HepG2 (cell line): ENCODE data around the gene LSM12. TPM values are rescaled to one million over a fixed set of nuclear protein-coding genes. Genes with fewer than 3 reads are reported as not detected.

Source experiments
- HNRNPLL ChIP-seq: fragments of 200-400 bp; formaldehyde crosslinking; IDR thresholded peaks from 2 replicates; pipeline ENCODE4 v1.6.1; 2017; ENCODE audit warnings: mild to moderate bottlenecking, low read depth, low read length; ENCODE audit not compliant: poor library complexity, severe bottlenecking
- MTF1 ChIP-seq: sonication (generic); formaldehyde crosslinking; IDR thresholded peaks from 2 replicates; pipeline ENCODE4 v1.5.0; 2020; ENCODE audit warnings: missing genetic modification reagents
- POLR2AphosphoS2 ChIP-seq: IDR thresholded peaks from 2 replicates; pipeline ENCODE4 v1.6.1; 2011; ENCODE audit warnings: low read depth, low read length, improper control_type of control experiment
- SRSF1 ChIP-seq: fragments of 200-400 bp; formaldehyde crosslinking; optimal IDR thresholded peaks from 2 replicates; pipeline ENCODE3; 2017; ENCODE audit warnings: mild to moderate bottlenecking, low read depth, low read length, moderate library complexity
- SUZ12 ChIP-seq: fragments of 150-350 bp; IDR thresholded peaks from 2 replicates; pipeline ENCODE4 v1.6.1; 2014; ENCODE audit warnings: low read depth, low read length
- THAP11 ChIP-seq: IDR thresholded peaks from 2 replicates; pipeline ENCODE4 v1.6.1; 2016; ENCODE audit warnings: missing biosample characterization, missing genetic modification reagents
- U2AF2 ChIP-seq: fragments of 200-400 bp; formaldehyde crosslinking; IDR thresholded peaks from 2 replicates; pipeline ENCODE4 v1.6.1; 2017; ENCODE audit warnings: low read depth, mild to moderate bottlenecking, low read length
- ZNF121 ChIP-seq: sonication (generic); formaldehyde crosslinking; IDR thresholded peaks from 2 replicates; pipeline ENCODE4 v1.5.0; 2020; ENCODE audit warnings: mild to moderate bottlenecking, missing genetic modification reagents
- ZNF317 ChIP-seq: sonication (generic); formaldehyde crosslinking; IDR thresholded peaks from 2 replicates; pipeline ENCODE4 v1.5.0; 2020; ENCODE audit warnings: mild to moderate bottlenecking, missing genetic modification reagents
- ZNF333 ChIP-seq: sonication (generic); formaldehyde crosslinking; IDR thresholded peaks from 2 replicates; pipeline ENCODE4 v1.4.0; 2020; ENCODE audit warnings: mild to moderate bottlenecking, missing genetic modification reagents, borderline replicate concordance
- ZNF598 ChIP-seq: sonication (generic); formaldehyde crosslinking; IDR thresholded peaks from 2 replicates; pipeline ENCODE4 v1.5.1; 2020; ENCODE audit warnings: mild to moderate bottlenecking, missing genetic modification reagents, borderline replicate concordance
- ZNF605 ChIP-seq: sonication (generic); formaldehyde crosslinking; IDR thresholded peaks from 2 replicates; pipeline ENCODE4 v1.8.0; 2022; ENCODE audit warnings: mild to moderate bottlenecking, missing genetic modification reagents
- ZNF670 ChIP-seq: sonication (generic); formaldehyde crosslinking; IDR thresholded peaks from 2 replicates; pipeline ENCODE4 v1.8.0; 2022; ENCODE audit warnings: mild to moderate bottlenecking, missing genetic modification reagents, borderline replicate concordance
- ZNF713 ChIP-seq: sonication (generic); formaldehyde crosslinking; IDR thresholded peaks from 2 replicates; pipeline ENCODE4 v1.4.0; 2020; ENCODE audit warnings: mild to moderate bottlenecking, missing genetic modification reagents
- ZNF850 ChIP-seq: sonication (generic); formaldehyde crosslinking; conservative IDR thresholded peaks from 2 replicates; pipeline ENCODE4 v1.9.0; 2021; ENCODE audit warnings: mild to moderate bottlenecking, missing genetic modification reagents
- polyA plus RNA-seq, 8 experiments: library from polyadenylated mRNA; depleted of rRNA in 3 of 8; stranded (reverse) in 7 of 8; unstranded in 1 of 8; fragments of >200 nt; fragmentation: Illumina TruSeq in 4 of 8; extraction: Trizol in 4 of 8; gene quantifications; 2 replicates each; pipeline versions ENCODE4 v1.2.1 to v1.2.3, GENCODE V29; 2011 to 2016; ENCODE audit warnings: low read depth in 4 of 8, missing spikeins in 1 of 8, mixed read lengths in 1 of 8; ENCODE audit not compliant: insufficient read depth in 1 of 8
- total RNA-seq, 5 experiments: library from RNA; depleted of rRNA; stranded (reverse); fragments of >200 nt; fragmentation: Illumina TruSeq; extraction: Trizol; gene quantifications; 2 replicates each; pipeline ENCODE4 v1.2.3, GENCODE V29; 2016; ENCODE audit warnings: low read depth in 1 of 5
- TF ChIP-seq, protein P1 (sequence below): sonication (generic); formaldehyde crosslinking; IDR thresholded peaks from 2 replicates; pipeline ENCODE4 v1.8.1; 2023; ENCODE audit warnings: mild to moderate bottlenecking, moderate library complexity, missing genetic modification reagents
- TF ChIP-seq, protein P2 (sequence below): sonication (generic); formaldehyde crosslinking; conservative IDR thresholded peaks from 2 replicates; pipeline ENCODE4 v1.8.0; 2022; ENCODE audit warnings: missing genetic modification reagents
- TF ChIP-seq, protein P3 (sequence below): sonication (generic); formaldehyde crosslinking; IDR thresholded peaks from 2 replicates; pipeline ENCODE4 v1.4.0; 2020; ENCODE audit warnings: missing genetic modification reagents
- TF ChIP-seq, protein P4 (sequence below): sonication (generic); formaldehyde crosslinking; IDR thresholded peaks from 2 replicates; pipeline ENCODE4 v1.8.0; 2022; ENCODE audit warnings: low read depth, missing genetic modification reagents
- TF ChIP-seq, protein P5 (sequence below): sonication (generic); formaldehyde crosslinking; conservative IDR thresholded peaks from 2 replicates; pipeline ENCODE4 v1.8.0; 2022; ENCODE audit warnings: low read depth, missing genetic modification reagents
- TF ChIP-seq, protein P6 (sequence below): IDR thresholded peaks from 2 replicates; pipeline ENCODE4 v1.6.1; 2018; ENCODE audit warnings: missing genetic modification reagents

LSM12 gene
- total and polyA plus RNA-seq, 2 of the 13 experiments (the other 11 are each of a cell fraction or from before 2014, with no cell fraction given), result 52.8 to 55.7 TPM

DNA sequence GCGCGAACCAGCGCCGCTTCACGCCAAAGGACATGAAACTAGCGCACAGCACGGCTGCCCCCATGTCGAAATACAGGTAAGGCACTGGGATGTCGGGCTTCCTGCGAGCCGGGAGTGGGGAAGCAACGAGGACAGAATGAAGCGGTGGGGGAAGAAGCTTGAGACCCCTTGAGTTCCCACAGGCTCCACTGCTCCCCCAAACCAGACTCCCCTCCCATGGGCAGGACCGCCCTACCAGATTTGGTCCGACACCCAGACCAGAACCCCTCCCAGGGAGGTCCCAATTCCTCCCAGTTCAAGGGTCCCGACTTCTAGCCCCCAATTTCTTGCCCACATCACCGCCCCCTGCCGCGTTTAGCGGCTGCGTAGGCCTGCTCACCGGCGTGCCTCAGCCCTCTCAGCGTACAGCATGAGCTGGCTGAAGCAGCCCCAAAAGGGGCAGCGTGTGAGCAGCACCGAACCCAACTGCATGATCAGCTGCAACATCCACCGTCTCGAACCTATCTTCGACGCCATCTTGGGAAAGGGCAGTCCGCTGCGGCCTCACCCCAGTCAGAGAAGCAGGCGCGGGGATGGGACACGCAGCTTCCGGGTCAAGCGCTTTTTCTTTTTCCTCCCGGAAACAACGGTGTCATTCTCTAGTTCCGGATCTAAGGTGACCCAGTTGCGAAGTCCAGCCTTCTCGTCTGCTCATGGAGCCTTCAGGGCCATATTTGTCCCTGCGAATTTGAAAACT, 51.9 kb downstream of the LSM12 start, which contains the start of gene TMEM101 (continued):
- TF ChIP-seq THAP11 (CRISPR knock-in tag), result peak; percentile 97
- TF ChIP-seq, protein P1, sequence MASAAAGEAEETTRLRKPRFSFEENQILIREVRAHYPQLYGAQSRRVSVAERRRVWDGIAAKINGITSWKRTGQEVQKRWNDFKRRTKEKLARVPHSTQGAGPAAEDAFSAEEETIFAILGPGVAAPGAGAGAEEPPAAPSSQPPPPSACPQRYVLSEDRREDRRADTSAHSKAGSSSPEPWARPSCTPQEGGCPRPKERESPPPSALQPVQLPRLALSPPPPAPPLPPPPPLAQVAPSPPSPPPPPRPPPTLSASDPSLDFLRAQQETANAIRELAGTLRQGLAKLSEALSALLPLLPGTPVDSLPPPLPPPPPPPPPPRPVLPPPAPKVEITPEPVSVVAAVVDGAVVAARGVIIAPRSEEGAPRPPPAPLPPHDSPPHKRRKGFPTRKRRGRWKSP (CRISPR knock-in tag), result peak; percentile 31; the same call in 1 of the 2 replicates
- TF ChIP-seq ZNF605 (CRISPR knock-in tag), result peak; percentile 97
- TF ChIP-seq SUZ12, result no peak
- TF ChIP-seq ZNF333 (CRISPR knock-in tag), result peak; percentile 83
- no peak for TF ChIP-seq ZNF850 (CRISPR knock-in tag)
- TF ChIP-seq, protein P2, sequence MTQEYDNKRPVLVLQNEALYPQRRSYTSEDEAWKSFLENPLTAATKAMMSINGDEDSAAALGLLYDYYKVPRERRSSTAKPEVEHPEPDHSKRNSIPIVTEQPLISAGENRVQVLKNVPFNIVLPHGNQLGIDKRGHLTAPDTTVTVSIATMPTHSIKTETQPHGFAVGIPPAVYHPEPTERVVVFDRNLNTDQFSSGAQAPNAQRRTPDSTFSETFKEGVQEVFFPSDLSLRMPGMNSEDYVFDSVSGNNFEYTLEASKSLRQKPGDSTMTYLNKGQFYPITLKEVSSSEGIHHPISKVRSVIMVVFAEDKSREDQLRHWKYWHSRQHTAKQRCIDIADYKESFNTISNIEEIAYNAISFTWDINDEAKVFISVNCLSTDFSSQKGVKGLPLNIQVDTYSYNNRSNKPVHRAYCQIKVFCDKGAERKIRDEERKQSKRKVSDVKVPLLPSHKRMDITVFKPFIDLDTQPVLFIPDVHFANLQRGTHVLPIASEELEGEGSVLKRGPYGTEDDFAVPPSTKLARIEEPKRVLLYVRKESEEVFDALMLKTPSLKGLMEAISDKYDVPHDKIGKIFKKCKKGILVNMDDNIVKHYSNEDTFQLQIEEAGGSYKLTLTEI, result no peak
- TF ChIP-seq, protein P3, sequence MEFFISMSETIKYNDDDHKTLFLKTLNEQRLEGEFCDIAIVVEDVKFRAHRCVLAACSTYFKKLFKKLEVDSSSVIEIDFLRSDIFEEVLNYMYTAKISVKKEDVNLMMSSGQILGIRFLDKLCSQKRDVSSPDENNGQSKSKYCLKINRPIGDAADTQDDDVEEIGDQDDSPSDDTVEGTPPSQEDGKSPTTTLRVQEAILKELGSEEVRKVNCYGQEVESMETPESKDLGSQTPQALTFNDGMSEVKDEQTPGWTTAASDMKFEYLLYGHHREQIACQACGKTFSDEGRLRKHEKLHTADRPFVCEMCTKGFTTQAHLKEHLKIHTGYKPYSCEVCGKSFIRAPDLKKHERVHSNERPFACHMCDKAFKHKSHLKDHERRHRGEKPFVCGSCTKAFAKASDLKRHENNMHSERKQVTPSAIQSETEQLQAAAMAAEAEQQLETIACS (CRISPR knock-in tag), result no peak
- 0 out of 2 replicates have a peak, but pooled peaks have one; percentile 26 for TF ChIP-seq ZNF713 (CRISPR knock-in tag)
- TF ChIP-seq POLR2AphosphoS2, result 0 out of 2 replicates have a peak, but pooled peaks have one; percentile 56
- TF ChIP-seq ZNF121 (CRISPR knock-in tag), result no peak; the same call in 1 of the 2 replicates
- TF ChIP-seq, protein P4, sequence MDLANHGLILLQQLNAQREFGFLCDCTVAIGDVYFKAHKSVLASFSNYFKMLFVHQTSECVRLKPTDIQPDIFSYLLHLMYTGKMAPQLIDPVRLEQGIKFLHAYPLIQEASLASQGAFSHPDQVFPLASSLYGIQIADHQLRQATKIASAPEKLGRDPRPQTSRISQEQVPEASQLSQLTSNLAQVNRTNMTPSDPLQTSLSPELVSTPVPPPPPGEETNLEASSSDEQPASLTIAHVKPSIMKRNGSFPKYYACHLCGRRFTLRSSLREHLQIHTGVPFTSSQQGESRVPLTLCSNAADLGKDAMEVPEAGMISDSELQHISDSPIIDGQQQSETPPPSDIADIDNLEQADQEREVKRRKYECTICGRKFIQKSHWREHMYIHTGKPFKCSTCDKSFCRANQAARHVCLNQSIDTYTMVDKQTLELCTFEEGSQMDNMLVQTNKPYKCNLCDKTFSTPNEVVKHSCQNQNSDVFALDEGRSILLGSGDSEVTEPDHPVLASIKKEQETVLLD (CRISPR knock-in tag), result peak; percentile 87; the same call in 1 of the 2 replicates
- no peak for TF ChIP-seq SRSF1
- TF ChIP-seq ZNF670 (CRISPR knock-in tag), result peak; percentile 97
- no peak; the same call in 1 of the 2 replicates for TF ChIP-seq U2AF2
- peak; percentile 82 for TF ChIP-seq ZNF317 (CRISPR knock-in tag)
- TF ChIP-seq ZNF598 (CRISPR knock-in tag), result peak; percentile 93; the same call in 1 of the 2 replicates
- peak; percentile 42 for TF ChIP-seq HNRNPLL
- TF ChIP-seq, protein P5, sequence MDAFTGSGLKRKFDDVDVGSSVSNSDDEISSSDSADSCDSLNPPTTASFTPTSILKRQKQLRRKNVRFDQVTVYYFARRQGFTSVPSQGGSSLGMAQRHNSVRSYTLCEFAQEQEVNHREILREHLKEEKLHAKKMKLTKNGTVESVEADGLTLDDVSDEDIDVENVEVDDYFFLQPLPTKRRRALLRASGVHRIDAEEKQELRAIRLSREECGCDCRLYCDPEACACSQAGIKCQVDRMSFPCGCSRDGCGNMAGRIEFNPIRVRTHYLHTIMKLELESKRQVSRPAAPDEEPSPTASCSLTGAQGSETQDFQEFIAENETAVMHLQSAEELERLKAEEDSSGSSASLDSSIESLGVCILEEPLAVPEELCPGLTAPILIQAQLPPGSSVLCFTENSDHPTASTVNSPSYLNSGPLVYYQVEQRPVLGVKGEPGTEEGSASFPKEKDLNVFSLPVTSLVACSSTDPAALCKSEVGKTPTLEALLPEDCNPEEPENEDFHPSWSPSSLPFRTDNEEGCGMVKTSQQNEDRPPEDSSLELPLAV (CRISPR knock-in tag), result no peak
- TF ChIP-seq, protein P6, sequence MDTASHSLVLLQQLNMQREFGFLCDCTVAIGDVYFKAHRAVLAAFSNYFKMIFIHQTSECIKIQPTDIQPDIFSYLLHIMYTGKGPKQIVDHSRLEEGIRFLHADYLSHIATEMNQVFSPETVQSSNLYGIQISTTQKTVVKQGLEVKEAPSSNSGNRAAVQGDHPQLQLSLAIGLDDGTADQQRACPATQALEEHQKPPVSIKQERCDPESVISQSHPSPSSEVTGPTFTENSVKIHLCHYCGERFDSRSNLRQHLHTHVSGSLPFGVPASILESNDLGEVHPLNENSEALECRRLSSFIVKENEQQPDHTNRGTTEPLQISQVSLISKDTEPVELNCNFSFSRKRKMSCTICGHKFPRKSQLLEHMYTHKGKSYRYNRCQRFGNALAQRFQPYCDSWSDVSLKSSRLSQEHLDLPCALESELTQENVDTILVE (CRISPR knock-in tag), result peak; percentile 98
- peak; percentile 66; the same call in 1 of the 2 replicates for TF ChIP-seq MTF1 (CRISPR knock-in tag)
